Pancreas (tissue), 10 donors: ENCODE data around the gene ZBTB46. TPM values are rescaled to one million over a fixed set of nuclear protein-coding genes. Genes with fewer than 3 reads are reported as not detected.
A peak's percentile ranks its signal among the peaks of the same experiment; 100 is the strongest.

Source experiments
- ATAC-seq, 4 donors: fragments of 200-7000 bp; cut with Tn5 transposase; one replicate each; pipeline versions ENCODE4 v1.8.0 to v1.9.1; 2020; ENCODE audit warnings: mild to moderate bottlenecking in 4 of 4, moderate library complexity in 4 of 4
- DNase-seq, 6 donors: peaks; one replicate each; pipeline ENCODE4 v3.0.0-alpha.2; 2020
- FAIRE-seq: peaks from 2 replicates; lab custom pipeline; 2012; peaks lifted over from hg19 to GRCh38; lab: Jason Lieb, UNC
- H3K27ac ChIP-seq, 4 donors: fragments of 200-600 bp; sonication (generic); 1 replicate in 3 of 4; 2 replicates in 1 of 4; pipeline versions ENCODE4 v1.5.0 to v1.8.0; 2020
- H3K27me3 ChIP-seq, 4 donors: fragments of 200-600 bp; one replicate each; pipeline ENCODE4 v1.8.0; 2021
- H3K36me3 ChIP-seq, 3 donors: fragments of 200-600 bp; sonication (generic) in 1 of 3; one replicate each; pipeline versions ENCODE4 v1.5.0 to v1.8.0; 2020 to 2021
- H3K4me1 ChIP-seq, 3 donors: fragments of 200-600 bp; one replicate each; pipeline ENCODE4 v1.8.0; 2021
- H3K4me3 ChIP-seq, 4 donors: fragments of 200-600 bp; sonication (generic) in 2 of 4; one replicate each; pipeline versions ENCODE4 v1.5.0 to v1.8.0; 2020 to 2021
- H3K9me3 ChIP-seq, 4 donors: fragments of 200-600 bp; one replicate each; pipeline ENCODE4 v1.8.0; 2021
- CTCF ChIP-seq, 4 donors: fragments of 200-600 bp; sonication (generic) in 3 of 4; IDR thresholded peaks; one replicate each; pipeline versions ENCODE4 v1.5.0 to v1.8.0; 2021; ENCODE audit warnings: antibody characterized with exemption in 4 of 4
- WGBS, 2 donors: extraction: QIAGEN DNeasy Blood & Tissue Kit; methylation state at CpG; one replicate each; pipeline ENCODE4 v1.1.7; 2013; 5-methylcytosine and 5-hydroxymethylcytosine counted together
- intact Hi-C, 3 donors: fragments of 100-400 bp; cut with DNase I; formaldehyde crosslinking; loops; one replicate each; pipeline versions ENCODE4 v1.11.1 to v1.14.2; 2022
- polyA plus RNA-seq, 2 donors: library from polyadenylated mRNA; stranded (reverse); fragments of 200-250 nt; gene quantifications; one replicate each; pipeline ENCODE4 v1.2.3, GENCODE V29; 2013
- total RNA-seq, 6 donors: library from RNA; stranded (reverse); fragmentation: NEBNext Ultra II Directional in 4 of 6; extraction: Animal tissue kit (Norgen Biotek cat#: 25700) in 4 of 6; gene quantifications; one replicate each; pipeline versions ENCODE4 v1.2.1 to v1.2.4, GENCODE V29; 2021 to 2023
- donor health status: healthy with polysubstance abuse.
- donor health status: DM: no; HTN: no; CAD: no; lungs with moderate emphysema.
- donor health status: DM: no; HTN: no; CAD: no.
- donor health status: control.
- donor health status: control.
- donor health status: Bipolar disorder and iron deficiency.
- donor health status: DM: yes; HTN: yes; CAD: no.
- donor health status: DM: no; HTN: no; CAD: no.
- donor health status: DM: no; HTN: no; CAD: no.
- donor health status: DM: yes; HTN: yes; CAD: no.

The ZBTB46 gene
- total and polyA plus RNA-seq, 8 donors: 2.2 to 7.4 (median 3.0) TPM

GRCh38 chr20:63767456-63767855 is 63.6 kb downstream of the ZBTB46 start:
- no peaks in the 10 kb centered on the region for H3K9me3 ChIP-seq
- H3K4me3 ChIP-seq: no peak overlapping the region
- no peak for TF ChIP-seq CTCF (IDR thresholded peaks at IDR 0.05)
- FAIRE-seq: no peak
- H3K4me1 ChIP-seq: no peaks in the 10 kb centered on the region
- no peak overlapping the region for H3K27ac ChIP-seq
- intact Hi-C loops: no loop called here
- no peaks in the 10 kb centered on the region for H3K27me3 ChIP-seq
- ATAC-seq: no peak
- H3K36me3 ChIP-seq: no peaks in the 10 kb centered on the region
- WGBS, 2 donors: 85 to 87% methylated on average over 17 to 18 of the region's 18 CpGs
- peak in 1 of 6 donors; percentile 60 for DNase-seq

- ATAC-seq: no peak
- Histone ChIP-seq H3K4me3 (no peak overlapping the region), H3K36me3 (no peaks in the 10 kb centered on the region), H3K4me1 (no peaks in the 10 kb centered on the region), H3K27me3 (no peaks in the 10 kb centered on the region), H3K9me3 (no peaks in the 10 kb centered on the region), H3K27ac (no peak overlapping the region)
- TF ChIP-seq CTCF (IDR thresholded peaks at IDR 0.05): no peak
- DNase-seq: peak in 1 of 6 donors; percentile 32
- WGBS, 2 donors: 94% methylated on average over 38 of the region's 38 CpGs
- FAIRE-seq: no peak
- intact Hi-C loops: no loop called here
Measured at GRCh38 chr20:63766695-63767426, 64.2 kb downstream of the ZBTB46 start.

GRCh38 chr20:63765902-63766301 is 65.2 kb downstream of the ZBTB46 start:
- no peak for TF ChIP-seq CTCF (IDR thresholded peaks at IDR 0.05)
- intact Hi-C loops: no loop called here
- no peak overlapping the region for H3K4me3 ChIP-seq
- 95% methylated on average over 5 to 7 of the region's 7 CpGs for WGBS, 2 donors
- H3K27ac ChIP-seq: no peak overlapping the region
- no peaks in the 10 kb centered on the region for H3K27me3 ChIP-seq
- no peaks in the 10 kb centered on the region for H3K9me3 ChIP-seq
- ATAC-seq (no peak), DNase-seq (peak in 1 of 6 donors; percentile 16), FAIRE-seq (no peak)
- H3K36me3 ChIP-seq: no peaks in the 10 kb centered on the region
- no peaks in the 10 kb centered on the region for H3K4me1 ChIP-seq

- DNase-seq: peak in 1 of 6 donors; percentile 31
- no peaks in the 10 kb centered on the region for H3K36me3 ChIP-seq
- no peaks in the 10 kb centered on the region for H3K4me1 ChIP-seq
- no peak for ATAC-seq
- no peak overlapping the region for H3K4me3 ChIP-seq
- no peaks in the 10 kb centered on the region for H3K27me3 ChIP-seq
- no peak for FAIRE-seq
- no peak for TF ChIP-seq CTCF (IDR thresholded peaks at IDR 0.05)
- H3K9me3 ChIP-seq: no peaks in the 10 kb centered on the region
- no peak overlapping the region for H3K27ac ChIP-seq
- intact Hi-C loops: no loop called here
- 82% methylated on average over 16 of the region's 16 CpGs for WGBS, 2 donors
Measured at GRCh38 chr20:63765082-63765873, 65.8 kb downstream of the ZBTB46 start.
